ENCODE measurements around the gene SUN2.

GRCh38 chr22:38684895-38685294 lies 70.9 kb downstream of the SUN2 start:
- TF ChIP-seq CTCF (IDR thresholded peaks at IDR 0.05), result no peak
- TF ChIP-seq POLR2A (IDR thresholded peaks at IDR 0.05), result no peak

All from uterus (tissue), 2 donors.